GM23338 (cell line): Measurements from ENCODE around the gene PIAS4. TPM values are rescaled to one million over a fixed set of nuclear protein-coding genes. Genes with fewer than 3 reads are reported as not detected.

Experiments
- ATAC-seq: fragments of 200-7000 bp; cut with Tn5 transposase; 3 replicates; pipeline ENCODE4 v1.9.1; 2020
- DNase-seq: peaks from one replicate; pipeline ENCODE4 v3.0.0-alpha.2; 2015; ENCODE audit warnings: low spot score
- H2AFZ ChIP-seq: fragments of 200-600 bp; sonication (generic); 2 replicates; pipeline ENCODE4 v1.8.0; 2016; ENCODE audit warnings: antibody characterized with exemption, mild to moderate bottlenecking, moderate library complexity
- H3F3A ChIP-seq: fragments of 200-600 bp; sonication (generic); replicated peaks from 2 replicates; pipeline ENCODE4 v1.8.0; 2017; ENCODE audit warnings: antibody characterized with exemption, mixed run types, low read depth
- H3K27ac ChIP-seq: fragments of 200-600 bp; sonication (generic); 2 replicates; pipeline ENCODE4 v1.6.1; 2016; ENCODE audit warnings: low read depth
- H3K27me3 ChIP-seq: fragments of 200-600 bp; sonication (generic); 2 replicates; pipeline ENCODE4 v1.8.0; 2016; ENCODE audit warnings: mild to moderate bottlenecking, mixed run types, moderate library complexity; ENCODE audit not compliant: insufficient read depth
- H3K36me3 ChIP-seq: fragments of 200-600 bp; sonication (generic); 2 replicates; pipeline ENCODE4 v1.8.0; 2016; ENCODE audit warnings: mild to moderate bottlenecking; ENCODE audit not compliant: insufficient read depth
- H3K4me1 ChIP-seq: fragments of 200-600 bp; sonication (generic); 2 replicates; pipeline ENCODE4 v1.8.0; 2016; ENCODE audit warnings: mild to moderate bottlenecking, moderate library complexity; ENCODE audit not compliant: insufficient read depth
- H3K4me2 ChIP-seq: fragments of 200-600 bp; sonication (generic); 2 replicates; pipeline ENCODE4 v1.7.1; 2017; ENCODE audit warnings: mixed run types
- H3K4me3 ChIP-seq: fragments of 200-600 bp; sonication (generic); 2 replicates; pipeline ENCODE4 v1.6.1; 2016; ENCODE audit warnings: mixed run types
- H3K79me2 ChIP-seq: fragments of 200-600 bp; sonication (generic); replicated peaks from 2 replicates; pipeline ENCODE4 v1.8.0; 2017; ENCODE audit warnings: mild to moderate bottlenecking; ENCODE audit not compliant: insufficient read depth
- H3K9me2 ChIP-seq: fragments of 200-600 bp; sonication (generic); 2 replicates; pipeline ENCODE4 v1.8.0; 2017; ENCODE audit not compliant: insufficient read depth
- H4K20me1 ChIP-seq: fragments of 200-600 bp; sonication (generic); replicated peaks from 2 replicates; pipeline ENCODE4 v1.8.0; 2017; ENCODE audit warnings: mild to moderate bottlenecking; ENCODE audit not compliant: insufficient read depth
- H3K27ac Mint-ChIP-seq: 2 replicates; pipeline ENCODE4 v1.8.0; 2020; ENCODE audit warnings: inconsistent platforms, mild to moderate bottlenecking, moderate library complexity, mixed read lengths
- H3K27me3 Mint-ChIP-seq: 3 replicates; pipeline ENCODE4 v1.8.0; 2022; ENCODE audit warnings: low read depth, mild to moderate bottlenecking, moderate library complexity, mixed read lengths, inconsistent platforms; ENCODE audit not compliant: insufficient read depth, poor library complexity
- H3K36me3 Mint-ChIP-seq: 3 replicates; pipeline ENCODE4 v1.8.0; 2021; ENCODE audit warnings: low read depth, mild to moderate bottlenecking, inconsistent platforms, moderate library complexity, mixed read lengths
- H3K4me1 Mint-ChIP-seq: 3 replicates; pipeline ENCODE4 v1.8.0; 2020; ENCODE audit warnings: mild to moderate bottlenecking, inconsistent platforms, mixed read lengths
- H3K4me3 Mint-ChIP-seq: 3 replicates; pipeline ENCODE4 v1.8.0; 2021; ENCODE audit warnings: moderate library complexity, mild to moderate bottlenecking, inconsistent platforms, mixed read lengths
- H3K9me3 Mint-ChIP-seq: 3 replicates; pipeline ENCODE4 v1.8.0; 2020; ENCODE audit warnings: moderate library complexity, mild to moderate bottlenecking, inconsistent platforms, mixed read lengths
- CTCF ChIP-seq, 2 experiments: fragments of 200-600 bp in 1 of 2; sonication (generic) in 1 of 2; conservative IDR thresholded peaks; 2 replicates each; pipeline versions ENCODE4 v1.5.1 to v1.6.1; 2016 to 2017; ENCODE audit warnings: antibody characterized with exemption in 2 of 2, low read depth in 2 of 2, mild to moderate bottlenecking in 2 of 2, moderate library complexity in 1 of 2
- ETS1 ChIP-seq: IDR thresholded peaks from 2 replicates; pipeline ENCODE4 v1.6.1; 2016; ENCODE audit warnings: antibody characterized with exemption
- EZH2 ChIP-seq: fragments of 200-600 bp; sonication (generic); IDR thresholded peaks from one replicate; pipeline ENCODE4 v1.8.0; 2017; ENCODE audit warnings: antibody characterized with exemption, mild to moderate bottlenecking, low read depth; ENCODE audit not compliant: unreplicated experiment
- JUNB ChIP-seq: IDR thresholded peaks from one replicate; pipeline ENCODE4 v1.6.1; 2016; ENCODE audit warnings: antibody characterized with exemption; ENCODE audit not compliant: unreplicated experiment
- POLR2AphosphoS5 ChIP-seq: IDR thresholded peaks from 2 replicates; pipeline ENCODE4 v1.6.1; 2016; ENCODE audit warnings: antibody characterized with exemption, low read depth
- REST ChIP-seq: IDR thresholded peaks from one replicate; pipeline ENCODE4 v1.6.1; 2018; ENCODE audit warnings: antibody characterized with exemption; ENCODE audit not compliant: unreplicated experiment
- STAT1 ChIP-seq: IDR thresholded peaks from one replicate; pipeline ENCODE4 v1.6.1; 2016; ENCODE audit warnings: antibody characterized with exemption; ENCODE audit not compliant: unreplicated experiment
- ZNF114 ChIP-seq: fragments of 250-450 bp; sonication (Bioruptor Pico); IDR thresholded peaks from 2 replicates; pipeline ENCODE4 v1.5.0; 2020; ENCODE audit warnings: mild to moderate bottlenecking, moderate library complexity
- ZNF331 ChIP-seq: fragments of 250-450 bp; sonication (Bioruptor Pico); IDR thresholded peaks from 2 replicates; pipeline ENCODE4 v1.5.0; 2020; ENCODE audit warnings: low read depth, mild to moderate bottlenecking, moderate library complexity
- polyA plus RNA-seq: library from polyadenylated mRNA; unstranded; fragments of >200 nt; fragmentation: Nextera tagmentation; extraction: Ambion mirVana; gene quantifications from 2 replicates; pipeline ENCODE4 v1.2.1, GENCODE V29; 2016
- total RNA-seq: library from RNA; depleted of rRNA; stranded (reverse); fragments of >200 nt; shearing (Covaris generic); gene quantifications from 2 replicates; pipeline ENCODE4 v1.2.3, GENCODE V29; 2014

The PIAS4 gene
- total and polyA plus RNA-seq, 2 experiments from 2014 or later: 17.0 to 48.4 TPM

- H3K4me3 ChIP-seq: no peak overlapping the region
- no peak for TF ChIP-seq CTCF (conservative IDR thresholded peaks at IDR 0.05; ENCODE audit: low read depth in 2 of 2)
- no peak for TF ChIP-seq ETS1
- TF ChIP-seq ZNF331 (CRISPR knock-in tag): no peak
- H3K79me2 ChIP-seq: peaks cover 62% of the 10 kb centered on the region
- H3K9me3 Mint-ChIP-seq: no peaks in the 10 kb centered on the region
- no peak overlapping the region for H3K27ac ChIP-seq
- H3K27me3 Mint-ChIP-seq: no peaks in the 10 kb centered on the region
- no peak overlapping the region for H3K4me2 ChIP-seq
- H3K27ac Mint-ChIP-seq: no peak overlapping the region
- H3K9me2 ChIP-seq: no peaks in the 10 kb centered on the region
- H3K4me1 ChIP-seq: no peaks in the 10 kb centered on the region
- peaks cover 13% of the 10 kb centered on the region for H4K20me1 ChIP-seq
- H3K4me1 Mint-ChIP-seq: no peaks in the 10 kb centered on the region
- H3K36me3 Mint-ChIP-seq: peaks cover 4% of the 10 kb centered on the region; the same call in 2 of the 3 replicates
- no peaks in the 10 kb centered on the region for H3F3A ChIP-seq
- H3K36me3 ChIP-seq: no peaks in the 10 kb centered on the region
- no peak overlapping the region for H2AFZ ChIP-seq
- no peak overlapping the region; the same call in 2 of the 3 replicates for H3K4me3 Mint-ChIP-seq
- DNase-seq: no peak
- no peaks in the 10 kb centered on the region for H3K27me3 ChIP-seq
- ATAC-seq: no peak
Observed at GRCh38 chr19:4018775-4019504, 11.4 kb downstream of the PIAS4 start.

DNA sequence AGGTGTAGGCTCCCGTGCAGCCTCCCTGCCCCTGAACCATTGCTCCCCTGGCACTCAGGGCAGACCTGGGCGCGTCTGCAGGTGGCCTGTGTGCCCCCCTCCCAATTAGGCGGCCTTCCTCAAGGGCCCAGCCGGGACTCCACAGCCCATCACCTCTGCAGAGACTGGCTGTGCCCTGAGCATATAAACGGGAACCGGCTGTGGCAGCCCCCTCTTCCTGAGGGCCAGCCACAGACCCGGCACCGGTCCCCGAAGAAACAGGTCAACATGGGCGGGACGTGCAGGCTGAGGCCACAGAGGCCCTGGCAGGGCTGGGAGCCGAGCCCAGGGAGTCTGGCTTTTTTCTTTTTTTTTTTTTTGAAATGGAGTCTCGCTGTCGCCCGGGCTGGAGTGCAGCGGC, 12.0 kb downstream of the PIAS4 start:
- DNase-seq (no peak), ATAC-seq (no peak)
- Histone ChIP-seq H2AFZ (no peak overlapping the region), H3K4me2 (no peak overlapping the region), H3K27ac (no peak overlapping the region; the same call in 1 of the 2 replicates), H3K4me3 (no peak overlapping the region), H3K4me1 (no peaks in the 10 kb centered on the region), H3K79me2 (peaks cover 62% of the 10 kb centered on the region), H3F3A (no peaks in the 10 kb centered on the region), H4K20me1 (peaks cover 13% of the 10 kb centered on the region), H3K36me3 (no peaks in the 10 kb centered on the region), H3K9me2 (no peaks in the 10 kb centered on the region), H3K27me3 (no peaks in the 10 kb centered on the region)
- Mint-ChIP-seq H3K4me3 (no peak overlapping the region), H3K27ac (no peak overlapping the region), H3K9me3 (no peaks in the 10 kb centered on the region), H3K4me1 (no peaks in the 10 kb centered on the region), H3K36me3 (peaks cover 8% of the 10 kb centered on the region), H3K27me3 (no peaks in the 10 kb centered on the region)
- TF ChIP-seq JUNB (no peak), EZH2 (no peak), REST (no peak), POLR2AphosphoS5 (no peak), ZNF114 (no peak), STAT1 (no peak)
